IPS DF 6.9 (cell line): ENCODE measurements around the gene NMT2.

Experiments used
- DNase-seq: peaks from one replicate; pipeline ENCODE4 v3.0.0-alpha.2; 2013; ENCODE audit warnings: low read depth, low spot score
- H3K27ac ChIP-seq: one replicate; pipeline ENCODE4 v1.5.1; 2013; ENCODE audit warnings: low read length, control low read depth
- H3K27me3 ChIP-seq: 2 replicates; pipeline ENCODE4 v1.6.1; 2013; ENCODE audit warnings: mild to moderate bottlenecking, low read length; ENCODE audit not compliant: control insufficient read depth, insufficient read depth
- H3K36me3 ChIP-seq: 2 replicates; pipeline ENCODE4 v1.6.1; 2013; ENCODE audit warnings: low read length; ENCODE audit not compliant: control insufficient read depth, insufficient read depth
- H3K4me1 ChIP-seq: 2 replicates; pipeline ENCODE4 v1.6.1; 2013; ENCODE audit warnings: low read length; ENCODE audit not compliant: control insufficient read depth, insufficient read depth
- H3K4me3 ChIP-seq: 2 replicates; pipeline ENCODE4 v1.5.1; 2013; ENCODE audit warnings: mild to moderate bottlenecking, low read length
- H3K9me3 ChIP-seq: 2 replicates; pipeline ENCODE4 v1.6.1; 2013; ENCODE audit warnings: low read length, inconsistent platforms; ENCODE audit not compliant: control insufficient read depth, insufficient read depth
- WGBS: extraction: QIAGEN DNeasy Blood & Tissue Kit; methylation state at CpG from one replicate; pipeline ENCODE4 v1.1.7; 2013; ENCODE audit warnings: mixed read lengths, missing lambda C conversion rate; ENCODE audit not compliant: insufficient read length, insufficient coverage; 5-methylcytosine and 5-hydroxymethylcytosine counted together

NMT2 gene

DNA sequence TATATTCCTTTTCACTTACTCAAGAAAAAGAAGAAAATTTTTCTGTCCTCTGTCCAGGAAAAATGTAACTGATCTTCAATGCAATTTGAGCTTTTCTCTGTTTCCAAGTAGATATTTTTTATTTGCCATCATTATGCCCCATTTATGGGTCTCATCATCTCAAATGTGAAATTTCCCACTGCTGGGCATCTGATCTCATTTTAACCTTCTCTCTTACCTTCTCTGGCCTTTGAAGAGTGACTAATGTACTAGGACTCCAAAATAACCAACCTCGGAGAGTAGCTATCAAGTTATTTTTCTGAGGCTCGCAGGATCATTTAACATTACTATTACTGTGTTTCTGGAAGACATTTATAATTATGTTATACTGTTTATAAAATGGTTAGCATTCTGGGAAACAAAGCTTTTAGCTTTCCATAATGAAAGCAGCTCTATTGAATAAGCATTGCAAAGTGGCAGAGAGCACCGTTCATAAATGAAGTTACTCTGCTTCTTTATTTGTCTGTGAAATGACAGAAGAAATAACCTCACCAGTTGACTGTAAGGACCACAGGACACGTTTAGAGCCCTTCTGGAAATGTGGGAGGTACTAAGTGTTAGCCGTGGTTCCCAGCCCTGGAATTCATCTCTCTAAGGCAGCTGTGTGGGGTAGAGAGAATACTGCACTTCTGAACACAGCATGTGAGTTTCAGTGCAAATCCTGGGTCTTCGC lies 33.3 kb upstream of the NMT2 start:
- Histone ChIP-seq H3K27me3 (no peaks in the 10 kb centered on the region), H3K4me1 (no peaks in the 10 kb centered on the region), H3K9me3 (no peaks in the 10 kb centered on the region), H3K27ac (no peak overlapping the region), H3K4me3 (no peak overlapping the region), H3K36me3 (no peaks in the 10 kb centered on the region)
- DNase-seq = no peak
- no CpG with 5 or more reads among the region's 6 CpGs for WGBS

DNA sequence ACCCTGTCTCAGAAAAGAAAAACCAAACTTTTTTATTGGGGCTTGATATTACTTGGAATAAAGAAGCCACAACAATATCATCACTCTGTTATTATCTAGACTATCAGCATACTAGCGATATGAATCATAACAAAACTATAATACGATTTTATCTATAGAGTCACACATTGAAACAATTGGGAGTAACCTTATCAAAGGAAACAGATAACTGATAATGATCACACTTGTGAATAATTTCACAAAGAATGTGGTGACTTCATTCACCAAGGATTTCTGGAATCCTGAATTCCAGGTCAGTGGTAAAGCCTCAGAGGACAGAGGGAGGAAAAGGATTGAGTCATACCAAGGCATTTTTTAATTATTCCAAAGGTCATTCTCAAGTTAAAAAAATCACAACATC lies 32.1 kb upstream of the NMT2 start:
- H3K27ac ChIP-seq = no peak overlapping the region

DNA sequence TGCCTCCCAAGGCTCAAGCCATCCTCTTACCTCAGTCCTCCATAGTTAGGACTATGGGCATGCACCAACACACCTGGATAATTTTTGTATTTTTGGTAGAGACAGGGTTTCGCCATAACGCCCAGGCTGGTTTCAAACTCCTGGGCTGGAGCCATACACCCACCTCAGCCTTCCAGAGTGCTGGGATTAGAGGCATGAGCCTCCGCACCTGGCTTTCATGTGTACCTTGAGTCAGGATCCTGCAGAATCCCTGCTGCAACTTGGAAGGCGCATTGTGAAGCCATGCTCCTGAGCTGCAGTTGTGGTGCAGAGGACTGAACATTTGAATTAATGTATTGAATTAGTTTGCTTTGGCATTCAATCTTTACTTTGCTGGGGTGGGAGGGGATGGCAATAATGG lies 29.4 kb upstream of the NMT2 start:
- DNase-seq = no peak
- Histone ChIP-seq H3K4me1 (no peaks in the 10 kb centered on the region), H3K27me3 (no peaks in the 10 kb centered on the region), H3K4me3 (no peak overlapping the region), H3K9me3 (no peaks in the 10 kb centered on the region), H3K36me3 (no peaks in the 10 kb centered on the region), H3K27ac (no peak overlapping the region)
- no CpG with 5 or more reads among the region's 4 CpGs for WGBS

More for the DNA sequence above, 32.1 kb upstream of the NMT2 start:
- H3K27me3 ChIP-seq = no peaks in the 10 kb centered on the region
- no peaks in the 10 kb centered on the region for H3K4me1 ChIP-seq
- no peak overlapping the region for H3K4me3 ChIP-seq
- H3K36me3 ChIP-seq = no peaks in the 10 kb centered on the region
- WGBS = no CpG with 5 or more reads among the region's 2 CpGs
- DNase-seq = no peak
- no peaks in the 10 kb centered on the region for H3K9me3 ChIP-seq

DNA sequence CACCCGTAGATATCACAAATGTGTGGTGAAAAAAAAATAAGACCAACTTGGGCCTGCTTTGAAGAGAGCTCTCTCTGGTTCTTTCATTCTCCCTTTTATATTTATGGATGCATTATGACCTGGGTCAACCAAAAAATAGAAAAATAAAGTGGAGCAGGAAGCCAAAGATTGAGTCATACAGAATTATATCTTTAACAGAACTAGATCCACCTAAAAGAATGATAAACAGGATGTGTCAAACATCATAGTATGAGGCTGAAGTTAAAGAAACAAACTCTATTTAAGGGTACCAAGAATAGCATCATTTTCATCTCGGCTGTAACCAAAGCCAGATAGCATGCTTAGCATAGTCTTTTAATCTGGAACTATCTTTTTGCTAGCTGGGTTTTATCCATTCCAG lies 28.8 kb upstream of the NMT2 start:
- Histone ChIP-seq H3K27ac (no peak overlapping the region), H3K36me3 (no peaks in the 10 kb centered on the region), H3K4me3 (no peak overlapping the region), H3K9me3 (no peaks in the 10 kb centered on the region), H3K27me3 (no peaks in the 10 kb centered on the region), H3K4me1 (no peaks in the 10 kb centered on the region)
- no CpG with 5 or more reads among the region's 2 CpGs for WGBS
- no peak for DNase-seq

DNA sequence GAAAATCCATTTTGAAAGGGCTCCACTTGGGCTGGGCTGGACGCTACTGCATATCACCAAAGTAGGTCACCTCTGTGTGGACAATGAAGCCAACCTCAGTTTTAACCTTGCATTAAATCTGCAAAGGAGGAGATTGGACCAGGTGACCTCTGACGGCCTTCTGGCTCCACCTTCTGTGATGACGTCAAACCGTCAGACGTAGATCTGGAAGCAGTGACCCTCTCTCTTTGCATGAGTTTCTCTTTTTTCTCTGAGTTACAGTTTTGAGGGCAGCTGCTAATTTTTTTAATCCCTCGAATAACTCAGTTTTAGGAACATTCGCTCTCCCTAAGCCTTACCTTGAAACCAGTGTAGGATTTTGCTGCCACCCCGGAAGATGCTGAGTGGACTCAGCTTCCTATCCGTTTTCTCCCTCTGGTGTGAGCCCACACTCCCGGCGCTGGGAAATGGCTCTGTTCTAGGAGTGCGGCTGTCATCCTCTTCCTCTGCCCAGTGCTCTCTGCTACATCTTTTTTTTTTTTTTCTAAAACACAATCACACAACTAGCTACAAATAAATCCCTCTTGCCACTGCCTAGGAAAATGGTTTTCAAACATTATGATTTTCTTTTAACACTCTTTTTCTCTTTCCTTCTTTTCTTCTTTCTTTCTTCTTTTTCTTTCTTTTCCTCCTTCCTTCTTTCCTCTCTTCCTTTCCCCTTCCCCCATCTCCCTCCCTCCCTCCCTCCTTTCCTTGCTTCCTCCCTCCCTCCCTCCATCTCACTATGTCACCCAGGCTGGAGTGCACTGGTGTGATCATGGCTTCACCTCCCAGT lies 27.7 kb upstream of the NMT2 start:
- H3K27ac ChIP-seq = no peak overlapping the region
- no peak overlapping the region for H3K4me3 ChIP-seq

DNA sequence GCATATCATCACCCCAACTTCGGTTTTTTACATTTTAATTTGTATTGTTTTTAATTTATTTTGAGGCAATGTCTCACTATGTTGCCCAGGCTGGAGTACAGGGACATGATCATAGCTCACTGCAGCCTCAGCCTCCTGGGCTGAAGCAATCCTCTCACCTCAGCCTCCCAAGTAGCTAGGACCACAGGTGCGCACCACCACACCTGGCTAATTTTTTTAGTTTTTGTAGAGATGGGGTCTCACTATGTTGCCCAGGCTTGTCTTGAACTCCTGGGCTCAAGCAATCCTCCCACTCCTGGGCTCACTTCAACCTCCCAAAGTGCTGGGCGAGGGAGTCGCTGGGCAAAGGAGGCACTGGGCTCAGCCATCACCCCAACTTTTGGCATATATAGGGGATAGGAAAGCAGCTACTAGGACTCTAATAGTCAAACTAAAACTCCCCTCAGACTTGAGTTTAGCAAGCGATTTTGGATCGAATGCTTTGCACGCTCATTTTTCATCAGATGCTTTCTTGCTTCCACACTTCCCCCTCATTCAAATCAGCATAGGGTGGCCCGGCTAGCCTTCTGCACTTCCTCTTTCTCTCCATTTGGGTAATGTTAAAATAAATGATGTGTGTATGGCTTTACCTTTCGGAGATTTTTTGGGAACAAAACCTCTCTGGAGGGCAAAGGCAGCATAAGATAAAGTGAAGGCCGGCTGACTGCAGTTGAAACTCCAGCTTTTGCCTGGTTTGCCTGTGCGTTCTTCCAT lies 20.8 kb upstream of the NMT2 start:
- H3K27ac ChIP-seq = no peak overlapping the region
- no peaks in the 10 kb centered on the region for H3K9me3 ChIP-seq
- no peak for DNase-seq
- no CpG with 5 or more reads among the region's 11 CpGs for WGBS
- H3K27me3 ChIP-seq = no peaks in the 10 kb centered on the region
- H3K4me3 ChIP-seq = no peak overlapping the region
- H3K4me1 ChIP-seq = no peaks in the 10 kb centered on the region
- H3K36me3 ChIP-seq = no peaks in the 10 kb centered on the region

More for the DNA sequence above, 27.7 kb upstream of the NMT2 start:
- Histone ChIP-seq H3K4me1 (no peaks in the 10 kb centered on the region), H3K9me3 (no peaks in the 10 kb centered on the region), H3K27me3 (no peaks in the 10 kb centered on the region), H3K36me3 (no peaks in the 10 kb centered on the region)
- WGBS = no CpG with 5 or more reads among the region's 12 CpGs
- DNase-seq = no peak

DNA sequence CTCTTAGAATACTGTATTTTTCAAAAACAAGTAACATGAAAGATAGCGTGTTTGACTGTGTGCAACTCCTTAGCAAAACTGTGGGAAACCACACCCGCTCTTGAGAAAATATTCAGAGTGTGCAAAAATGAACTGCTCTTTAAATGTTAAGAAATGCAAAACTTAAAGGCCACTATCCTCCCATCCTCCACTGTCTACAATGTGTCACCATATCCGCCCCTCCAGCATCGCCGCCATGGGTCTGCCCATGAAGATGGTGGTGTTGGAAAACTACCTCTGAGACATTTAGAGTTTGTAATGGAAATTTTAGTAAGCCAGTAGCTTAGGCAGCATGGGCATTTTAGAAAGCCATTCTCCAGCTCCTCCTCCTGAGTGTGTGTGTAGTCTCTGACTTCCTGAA lies 20.1 kb upstream of the NMT2 start:
- Histone ChIP-seq H3K36me3 (no peaks in the 10 kb centered on the region), H3K27me3 (no peaks in the 10 kb centered on the region), H3K27ac (no peak overlapping the region), H3K4me1 (no peaks in the 10 kb centered on the region), H3K4me3 (no peak overlapping the region), H3K9me3 (no peaks in the 10 kb centered on the region)
- DNase-seq = no peak
- WGBS = no CpG with 5 or more reads among the region's 5 CpGs

DNA sequence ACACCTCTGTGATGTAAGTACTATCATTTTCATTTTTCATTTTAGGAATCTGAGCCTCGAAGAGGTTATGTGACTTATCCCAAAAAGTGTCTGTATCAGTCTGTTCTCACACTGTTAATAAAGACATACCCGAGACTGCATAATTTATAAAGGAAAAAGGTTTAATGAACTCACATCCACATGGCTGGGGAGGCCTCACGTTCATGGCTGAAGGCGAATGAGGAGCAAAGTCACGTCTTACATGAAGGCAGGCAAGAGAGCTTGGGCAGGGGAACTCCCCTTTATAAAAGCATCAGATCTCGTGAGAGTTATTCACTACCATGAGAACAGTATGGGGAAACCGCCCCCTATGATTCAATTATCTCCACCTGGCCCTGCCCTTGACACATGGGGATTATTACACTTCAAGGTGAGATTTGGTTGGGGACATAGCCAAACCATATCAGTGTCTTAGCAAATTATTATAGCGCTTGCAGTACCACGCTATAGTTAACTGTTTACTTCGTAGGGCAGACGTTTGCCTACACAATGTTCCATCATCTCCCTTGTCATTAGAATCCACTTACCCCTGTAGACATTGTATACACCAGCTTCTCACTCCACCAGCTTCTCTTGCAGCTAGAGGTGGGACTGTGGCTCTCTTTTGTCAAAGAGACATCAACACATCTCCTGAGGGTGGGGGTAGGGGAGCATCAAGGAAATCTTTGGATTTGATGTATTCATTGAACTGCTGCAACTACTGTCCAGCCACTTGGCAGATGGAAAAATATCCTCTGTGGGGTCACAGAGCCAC lies 15.4 kb upstream of the NMT2 start:
- Histone ChIP-seq H3K36me3 (no peaks in the 10 kb centered on the region), H3K9me3 (no peaks in the 10 kb centered on the region), H3K4me1 (no peaks in the 10 kb centered on the region), H3K27ac (no peak overlapping the region), H3K4me3 (no peak overlapping the region), H3K27me3 (no peaks in the 10 kb centered on the region)
- no peak for DNase-seq
- WGBS = no CpG with 5 or more reads among the region's 11 CpGs

DNA sequence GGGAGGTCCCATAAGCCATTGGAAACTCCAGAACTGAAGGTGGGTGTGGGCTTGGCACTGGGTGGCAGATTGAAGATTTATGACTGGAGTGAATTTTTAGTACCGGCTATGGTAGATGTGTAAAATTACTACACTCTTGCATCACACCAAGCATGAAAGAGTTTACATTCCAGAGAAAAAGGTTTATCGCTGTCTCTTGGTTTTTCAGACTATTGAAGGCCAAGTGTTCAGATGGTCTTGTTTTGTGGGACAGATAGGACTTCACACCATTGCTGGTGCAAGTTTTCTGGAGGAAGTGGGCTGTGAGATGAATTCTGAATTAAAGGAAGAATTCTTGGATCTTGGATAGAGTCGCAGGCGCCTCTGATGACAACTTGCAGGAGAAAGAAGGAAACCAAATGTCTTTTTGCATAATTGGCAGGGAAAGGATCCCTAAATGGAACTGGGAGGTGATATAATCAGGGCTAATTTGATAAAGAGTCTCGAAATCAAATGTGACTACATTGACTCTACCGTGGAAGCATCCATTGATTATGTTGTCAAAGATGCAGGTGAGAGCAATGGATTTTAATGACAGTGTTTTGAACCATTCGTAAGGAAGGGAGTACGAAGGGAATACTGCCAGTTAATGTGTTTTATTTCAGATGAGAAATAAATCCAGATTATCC lies 14.2 kb upstream of the NMT2 start:
- no peak for DNase-seq
- H3K4me3 ChIP-seq = no peak overlapping the region
- no CpG with 5 or more reads among the region's 8 CpGs for WGBS

More for the DNA sequence above, 14.2 kb upstream of the NMT2 start:
- Histone ChIP-seq H3K36me3 (no peaks in the 10 kb centered on the region), H3K27ac (no peak overlapping the region), H3K27me3 (no peaks in the 10 kb centered on the region), H3K9me3 (no peaks in the 10 kb centered on the region), H3K4me1 (no peaks in the 10 kb centered on the region)
